GM12873 (cell line): ENCODE data around the gene PRF1.

Experiments used
- TF ChIP-seq, protein P1 (sequence below): IDR thresholded peaks from 2 replicates; pipeline ENCODE4 v1.5.1; 2012; ENCODE audit warnings: low read depth, mild to moderate bottlenecking, moderate library complexity, low read length, control low read depth; ENCODE audit not compliant: insufficient read depth; ENCODE audit errors: missing control alignments

PRF1 gene

DNA sequence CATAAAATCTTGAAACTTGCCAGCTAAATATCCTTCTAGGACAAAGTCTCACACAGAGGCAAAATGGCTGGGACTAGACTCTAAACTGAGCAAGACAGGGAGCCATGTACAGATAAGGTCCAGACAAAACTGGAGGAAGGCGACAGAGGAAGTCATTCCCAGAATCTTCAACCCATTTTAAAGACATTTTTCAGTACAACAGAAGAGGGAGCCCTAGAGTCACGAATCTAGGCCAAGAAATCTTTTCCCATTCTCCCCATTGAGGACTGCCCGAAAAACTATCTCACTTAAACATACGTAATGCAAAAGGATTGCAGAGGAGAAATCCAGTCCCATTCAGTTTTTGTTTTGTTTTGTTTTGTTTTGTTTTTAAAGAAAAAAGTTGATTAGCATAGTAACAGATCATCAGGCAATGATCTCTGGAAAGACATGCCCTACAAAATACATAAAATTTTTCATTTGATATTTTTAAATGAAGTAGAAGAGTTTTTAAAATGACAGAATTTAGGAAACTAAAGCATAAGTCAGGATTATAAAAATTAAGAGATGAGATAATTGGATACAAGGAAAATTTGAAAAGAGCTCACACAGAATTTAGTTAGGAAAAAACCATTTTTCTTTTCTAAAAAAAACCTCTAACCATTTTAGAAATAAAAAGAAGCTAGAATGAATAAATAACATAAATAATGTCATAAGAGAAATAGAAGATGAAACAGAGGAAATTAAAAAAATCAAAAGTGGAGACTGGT lies 16.9 kb upstream of the PRF1 start:
- TF ChIP-seq, protein P1, sequence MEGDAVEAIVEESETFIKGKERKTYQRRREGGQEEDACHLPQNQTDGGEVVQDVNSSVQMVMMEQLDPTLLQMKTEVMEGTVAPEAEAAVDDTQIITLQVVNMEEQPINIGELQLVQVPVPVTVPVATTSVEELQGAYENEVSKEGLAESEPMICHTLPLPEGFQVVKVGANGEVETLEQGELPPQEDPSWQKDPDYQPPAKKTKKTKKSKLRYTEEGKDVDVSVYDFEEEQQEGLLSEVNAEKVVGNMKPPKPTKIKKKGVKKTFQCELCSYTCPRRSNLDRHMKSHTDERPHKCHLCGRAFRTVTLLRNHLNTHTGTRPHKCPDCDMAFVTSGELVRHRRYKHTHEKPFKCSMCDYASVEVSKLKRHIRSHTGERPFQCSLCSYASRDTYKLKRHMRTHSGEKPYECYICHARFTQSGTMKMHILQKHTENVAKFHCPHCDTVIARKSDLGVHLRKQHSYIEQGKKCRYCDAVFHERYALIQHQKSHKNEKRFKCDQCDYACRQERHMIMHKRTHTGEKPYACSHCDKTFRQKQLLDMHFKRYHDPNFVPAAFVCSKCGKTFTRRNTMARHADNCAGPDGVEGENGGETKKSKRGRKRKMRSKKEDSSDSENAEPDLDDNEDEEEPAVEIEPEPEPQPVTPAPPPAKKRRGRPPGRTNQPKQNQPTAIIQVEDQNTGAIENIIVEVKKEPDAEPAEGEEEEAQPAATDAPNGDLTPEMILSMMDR = peak; percentile 56

DNA sequence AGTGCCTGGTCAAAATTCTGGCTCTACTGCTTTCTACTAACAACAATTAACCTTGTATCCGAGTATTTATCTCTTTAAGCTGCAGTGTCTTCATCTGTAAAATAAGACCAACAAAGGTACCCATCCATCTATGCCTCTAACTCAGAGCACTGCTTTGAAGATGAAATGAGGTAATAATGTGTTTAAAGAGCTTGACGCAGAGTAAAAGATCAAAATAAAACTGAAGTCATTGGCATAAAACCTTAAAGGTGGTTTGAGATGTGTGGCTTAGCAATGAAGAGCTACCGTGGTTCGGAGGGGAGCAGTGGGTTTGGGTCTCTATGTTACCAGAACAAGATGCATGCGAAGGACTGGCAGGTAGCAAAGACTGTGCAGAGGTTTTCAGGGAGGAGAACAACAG lies 16.1 kb upstream of the PRF1 start:
- TF ChIP-seq, protein P1 = no peak

DNA sequence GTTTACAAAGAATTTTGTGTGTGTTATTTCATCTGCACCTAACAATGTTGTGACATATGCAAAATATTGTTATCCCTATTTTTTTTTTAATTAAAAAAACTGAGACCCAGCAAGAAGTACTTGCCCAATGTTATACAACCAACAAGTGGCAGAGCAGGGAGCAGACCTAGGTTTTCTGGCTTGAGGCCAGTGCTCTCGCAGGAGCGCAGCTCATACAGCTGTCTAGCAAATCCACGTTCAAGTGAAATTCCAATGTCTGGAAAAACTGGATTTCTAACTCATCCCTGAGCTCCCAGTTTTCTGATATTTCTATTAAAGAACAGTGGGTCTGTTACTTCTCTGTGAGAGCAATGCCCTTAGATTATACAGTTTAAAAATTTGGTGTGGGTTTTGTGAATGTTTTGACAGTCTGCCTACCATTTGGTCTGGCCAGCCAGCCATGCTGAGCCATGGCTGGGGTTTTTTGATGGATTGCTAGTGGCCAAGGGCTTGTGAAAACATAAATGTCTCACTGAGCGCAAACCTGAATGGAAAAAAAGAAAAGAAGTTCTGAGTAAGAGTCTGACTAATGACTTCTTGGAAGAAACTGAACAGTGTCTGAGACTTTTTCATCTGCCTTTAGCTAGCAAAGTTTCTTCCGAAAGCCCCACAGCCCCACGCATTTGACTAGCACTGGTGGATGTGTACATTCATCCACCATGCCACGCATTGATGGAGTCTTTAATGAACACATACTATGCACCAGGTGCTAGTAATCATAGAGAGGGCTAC lies 15.4 kb upstream of the PRF1 start:
- TF ChIP-seq, protein P1 = no peak

DNA sequence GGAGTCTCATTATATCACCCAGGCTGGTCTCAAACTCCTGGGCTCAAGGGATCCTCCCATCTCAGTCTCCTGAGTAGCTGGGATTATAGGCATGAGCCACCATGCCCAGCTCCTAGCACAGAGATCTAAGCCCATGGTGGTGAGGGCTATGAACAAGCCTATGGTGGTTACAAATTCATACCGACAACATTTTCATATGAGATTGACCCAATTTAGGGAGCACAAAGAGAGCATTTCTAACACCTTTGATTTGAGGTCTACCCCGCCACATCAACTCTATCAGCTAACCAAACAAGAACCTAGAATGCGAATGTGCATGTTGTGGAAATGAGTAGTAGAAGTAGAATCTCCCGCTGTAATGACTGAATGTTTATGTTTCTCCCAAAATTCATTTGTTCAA lies 14.2 kb upstream of the PRF1 start:
- TF ChIP-seq, protein P1 = no peak

DNA sequence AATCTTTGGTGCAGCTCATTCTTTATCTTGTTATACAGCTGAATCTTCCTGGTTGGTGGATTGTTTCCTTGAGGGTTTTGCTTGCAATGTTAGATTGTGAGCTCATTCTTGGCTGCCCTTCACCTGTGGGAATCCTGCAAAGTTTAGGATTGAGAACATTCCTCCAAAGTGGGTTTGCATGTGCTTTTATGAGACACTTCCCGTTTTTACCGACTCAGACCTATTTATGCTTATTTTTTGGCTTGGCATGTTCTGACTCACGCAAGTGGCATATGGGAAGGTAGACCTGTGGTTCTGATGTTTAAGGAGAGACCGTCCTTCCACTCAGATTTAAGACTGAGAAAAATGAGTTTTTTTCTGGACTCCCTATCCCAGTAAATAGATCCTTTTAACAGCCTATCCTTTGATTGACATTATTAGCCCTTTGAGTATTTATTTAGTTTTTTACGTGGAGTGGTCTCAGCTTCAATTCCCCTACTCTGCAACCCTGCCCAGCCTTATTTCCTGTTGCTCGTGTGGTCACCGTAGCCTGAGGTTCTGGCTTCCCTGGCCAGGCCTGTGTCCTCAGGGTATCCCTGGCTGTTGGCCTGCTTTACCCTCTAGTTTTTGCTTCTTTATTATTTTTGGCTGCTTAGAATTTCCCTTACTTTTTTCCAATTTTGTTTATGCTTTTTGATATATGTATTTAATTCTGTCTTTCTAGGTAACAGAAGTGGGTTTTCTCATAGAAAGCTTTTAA lies 13.4 kb upstream of the PRF1 start:
- TF ChIP-seq, protein P1 = no peak

DNA sequence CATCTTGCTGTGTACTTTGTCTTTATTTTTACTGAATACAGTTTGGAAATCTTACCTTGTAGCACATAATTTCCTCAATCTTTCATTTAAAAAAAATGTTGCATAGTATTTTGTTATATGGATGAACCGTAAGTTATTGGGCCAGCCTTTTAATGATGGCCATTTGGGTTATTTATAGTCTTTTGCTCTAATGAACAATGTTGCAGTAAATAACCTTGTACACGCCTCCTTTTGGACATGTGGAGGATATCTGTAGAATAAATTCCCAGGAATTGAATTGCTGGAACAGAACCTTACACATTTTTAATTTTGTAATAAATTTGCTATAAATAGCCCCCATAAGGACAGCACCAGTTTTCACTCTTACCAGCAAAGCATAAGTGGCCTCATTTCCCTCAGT lies 12.7 kb upstream of the PRF1 start:
- TF ChIP-seq, protein P1 = no peak

DNA sequence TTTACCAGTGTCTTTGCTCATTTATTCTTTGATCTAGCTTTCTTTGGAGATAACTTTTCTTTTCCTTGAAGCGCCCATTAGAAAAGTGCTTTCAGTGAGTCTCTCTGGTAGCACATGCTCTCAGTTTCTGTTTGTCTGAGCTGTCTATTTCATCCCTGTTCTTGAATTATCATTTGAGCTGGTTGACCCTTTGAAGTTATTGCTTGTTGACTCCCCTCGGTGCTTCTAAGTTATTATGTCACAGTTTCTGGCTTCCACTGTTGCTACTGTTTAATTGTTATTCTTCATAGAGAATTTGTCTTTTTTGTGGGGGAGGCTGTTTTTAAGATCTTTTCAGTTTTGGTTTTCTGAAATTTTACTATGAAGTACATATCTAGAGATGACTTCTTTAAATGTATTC lies 11.4 kb upstream of the PRF1 start:
- TF ChIP-seq, protein P1 = no peak
